HepG2 (cell line): ENCODE data around the gene ISCU. TPM values are rescaled to one million over a fixed set of nuclear protein-coding genes. Genes with fewer than 3 reads are reported as not detected.

Experiments used
- KDM5B ChIP-seq: sonication (generic); formaldehyde crosslinking; IDR thresholded peaks from 2 replicates; pipeline ENCODE4 v1.4.0; 2020; ENCODE audit warnings: missing genetic modification reagents, mild to moderate bottlenecking, borderline replicate concordance
- KLF9 ChIP-seq: IDR thresholded peaks from 2 replicates; pipeline ENCODE4 v1.6.1; 2016; ENCODE audit warnings: low read depth
- MAFF ChIP-seq: IDR thresholded peaks from 2 replicates; pipeline ENCODE4 v1.6.1; 2011; ENCODE audit warnings: low read depth, low read length, improper control_type of control experiment
- MEF2D ChIP-seq: sonication (generic); formaldehyde crosslinking; IDR thresholded peaks from 2 replicates; pipeline ENCODE4 v1.5.1; 2020; ENCODE audit warnings: mild to moderate bottlenecking, missing genetic modification reagents
- NR2C2 ChIP-seq: sonication (generic); formaldehyde crosslinking; IDR thresholded peaks from 2 replicates; pipeline ENCODE4 v1.4.0; 2020; ENCODE audit warnings: missing genetic modification reagents, mild to moderate bottlenecking, moderate library complexity, borderline replicate concordance
- PLRG1 ChIP-seq: fragments of 450-650 bp; conservative IDR thresholded peaks from 2 replicates; pipeline ENCODE4 v1.6.1; 2016
- RFX3 ChIP-seq: IDR thresholded peaks from 2 replicates; pipeline ENCODE4 v1.6.1; 2016; ENCODE audit warnings: missing biosample characterization, missing genetic modification reagents
- SOX13 ChIP-seq, 3 experiments: fragments of 450-650 bp in 1 of 3; sonication (generic) in 1 of 3; formaldehyde crosslinking in 1 of 3; IDR thresholded peaks in 2 of 3; conservative IDR thresholded peaks in 1 of 3; 2 replicates each; pipeline versions ENCODE4 v1.5.0 to v1.6.1; 2016 to 2020; ENCODE audit warnings: antibody characterized with exemption in 1 of 3, mild to moderate bottlenecking in 1 of 3, missing compliant biosample characterization in 1 of 3, missing genetic modification reagents in 1 of 3, moderate library complexity in 1 of 3
- SYNCRIP ChIP-seq: fragments of 200-400 bp; formaldehyde crosslinking; IDR thresholded peaks from 2 replicates; pipeline ENCODE4 v1.6.1; 2018; ENCODE audit warnings: mild to moderate bottlenecking, low read depth, low read length; ENCODE audit not compliant: insufficient read depth
- TOE1 ChIP-seq: sonication (generic); formaldehyde crosslinking; IDR thresholded peaks from 2 replicates; pipeline ENCODE4 v1.4.0; 2020; ENCODE audit warnings: mild to moderate bottlenecking, missing genetic modification reagents
- ZFP62 ChIP-seq: sonication (generic); formaldehyde crosslinking; IDR thresholded peaks from 2 replicates; pipeline ENCODE4 v1.4.0; 2020; ENCODE audit warnings: missing genetic modification reagents
- ZNF136 ChIP-seq: sonication (generic); formaldehyde crosslinking; IDR thresholded peaks from 2 replicates; pipeline ENCODE4 v1.8.1; 2022; ENCODE audit warnings: low read depth, mild to moderate bottlenecking, moderate library complexity, missing genetic modification reagents
- ZNF33A ChIP-seq: sonication (generic); formaldehyde crosslinking; IDR thresholded peaks from 2 replicates; pipeline ENCODE4 v1.5.1; 2020; ENCODE audit warnings: missing genetic modification reagents, mild to moderate bottlenecking, moderate library complexity, borderline replicate concordance
- ZNF383 ChIP-seq: sonication (generic); formaldehyde crosslinking; IDR thresholded peaks from 2 replicates; pipeline ENCODE4 v1.4.0; 2020; ENCODE audit warnings: missing genetic modification reagents, mild to moderate bottlenecking, borderline replicate concordance
- ZNF451 ChIP-seq: sonication (generic); formaldehyde crosslinking; IDR thresholded peaks from 2 replicates; pipeline ENCODE4 v1.5.0; 2020; ENCODE audit warnings: mild to moderate bottlenecking, missing genetic modification reagents
- polyA plus RNA-seq, 8 experiments: library from polyadenylated mRNA; depleted of rRNA in 3 of 8; stranded (reverse) in 7 of 8; unstranded in 1 of 8; fragments of >200 nt; fragmentation: Illumina TruSeq in 4 of 8; extraction: Trizol in 4 of 8; gene quantifications; 2 replicates each; pipeline versions ENCODE4 v1.2.1 to v1.2.3, GENCODE V29; 2011 to 2016; ENCODE audit warnings: low read depth in 4 of 8, missing spikeins in 1 of 8, mixed read lengths in 1 of 8; ENCODE audit not compliant: insufficient read depth in 1 of 8
- total RNA-seq, 5 experiments: library from RNA; depleted of rRNA; stranded (reverse); fragments of >200 nt; fragmentation: Illumina TruSeq; extraction: Trizol; gene quantifications; 2 replicates each; pipeline ENCODE4 v1.2.3, GENCODE V29; 2016; ENCODE audit warnings: low read depth in 1 of 5
- TF ChIP-seq, protein P1 (sequence below): sonication (generic); formaldehyde crosslinking; IDR thresholded peaks from 2 replicates; pipeline ENCODE4 v1.5.1; 2020; ENCODE audit warnings: missing genetic modification reagents, mild to moderate bottlenecking, borderline replicate concordance
- TF ChIP-seq, protein P2 (sequence below): sonication (generic); formaldehyde crosslinking; IDR thresholded peaks from 2 replicates; pipeline ENCODE4 v1.5.1; 2020; ENCODE audit warnings: mild to moderate bottlenecking, missing genetic modification reagents
- TF ChIP-seq, protein P3 (sequence below): sonication (generic); formaldehyde crosslinking; IDR thresholded peaks from 2 replicates; pipeline ENCODE4 v1.4.0; 2020; ENCODE audit warnings: missing genetic modification reagents

ISCU gene
- total and polyA plus RNA-seq, 2 of the 13 experiments (the other 11 are each of a cell fraction or from before 2014, with no cell fraction given) = 94.4 to 107 TPM

GRCh38 chr12:108514973-108515814, 47.2 kb upstream of the ISCU start, which contains the start of gene FICD (continued):
- no peak for TF ChIP-seq KLF9 (CRISPR knock-in tag)
- no peak; the same call in 1 of the 2 replicates for TF ChIP-seq ZNF451
- TF ChIP-seq, protein P1, sequence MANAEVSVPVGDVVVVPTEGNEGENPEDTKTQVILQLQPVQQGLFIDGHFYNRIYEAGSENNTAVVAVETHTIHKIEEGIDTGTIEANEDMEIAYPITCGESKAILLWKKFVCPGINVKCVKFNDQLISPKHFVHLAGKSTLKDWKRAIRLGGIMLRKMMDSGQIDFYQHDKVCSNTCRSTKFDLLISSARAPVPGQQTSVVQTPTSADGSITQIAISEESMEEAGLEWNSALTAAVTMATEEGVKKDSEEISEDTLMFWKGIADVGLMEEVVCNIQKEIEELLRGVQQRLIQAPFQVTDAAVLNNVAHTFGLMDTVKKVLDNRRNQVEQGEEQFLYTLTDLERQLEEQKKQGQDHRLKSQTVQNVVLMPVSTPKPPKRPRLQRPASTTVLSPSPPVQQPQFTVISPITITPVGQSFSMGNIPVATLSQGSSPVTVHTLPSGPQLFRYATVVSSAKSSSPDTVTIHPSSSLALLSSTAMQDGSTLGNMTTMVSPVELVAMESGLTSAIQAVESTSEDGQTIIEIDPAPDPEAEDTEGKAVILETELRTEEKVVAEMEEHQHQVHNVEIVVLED = peak; percentile 83
- TF ChIP-seq, protein P2, sequence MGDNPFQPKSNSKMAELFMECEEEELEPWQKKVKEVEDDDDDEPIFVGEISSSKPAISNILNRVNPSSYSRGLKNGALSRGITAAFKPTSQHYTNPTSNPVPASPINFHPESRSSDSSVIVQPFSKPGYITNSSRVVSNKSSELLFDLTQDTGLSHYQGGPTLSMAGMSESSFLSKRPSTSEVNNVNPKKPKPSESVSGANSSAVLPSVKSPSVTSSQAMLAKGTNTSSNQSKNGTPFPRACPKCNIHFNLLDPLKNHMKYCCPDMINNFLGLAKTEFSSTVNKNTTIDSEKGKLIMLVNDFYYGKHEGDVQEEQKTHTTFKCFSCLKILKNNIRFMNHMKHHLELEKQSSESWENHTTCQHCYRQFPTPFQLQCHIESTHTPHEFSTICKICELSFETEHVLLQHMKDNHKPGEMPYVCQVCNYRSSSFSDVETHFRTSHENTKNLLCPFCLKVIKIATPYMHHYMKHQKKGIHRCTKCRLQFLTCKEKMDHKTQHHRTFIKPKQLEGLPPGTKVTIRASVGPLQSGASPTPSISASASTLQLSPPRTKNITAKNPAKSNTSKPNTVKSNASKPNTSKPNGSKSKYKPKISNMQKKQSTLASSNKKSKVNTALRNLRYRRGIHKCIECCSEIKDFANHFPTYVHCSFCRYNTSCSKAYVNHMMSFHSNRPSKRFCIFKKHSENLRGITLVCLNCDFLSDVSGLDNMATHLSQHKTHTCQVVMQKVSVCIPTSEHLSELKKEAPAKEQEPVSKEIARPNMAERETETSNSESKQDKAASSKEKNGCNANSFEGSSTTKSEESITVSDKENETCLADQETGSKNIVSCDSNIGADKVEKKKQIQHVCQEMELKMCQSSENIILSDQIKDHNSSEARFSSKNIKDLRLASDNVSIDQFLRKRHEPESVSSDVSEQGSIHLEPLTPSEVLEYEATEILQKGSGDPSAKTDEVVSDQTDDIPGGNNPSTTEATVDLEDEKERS (CRISPR knock-in tag) = peak; percentile 55; the same call in 1 of the 2 replicates
- no peak for TF ChIP-seq TOE1 (CRISPR knock-in tag)
- peak; percentile 47; the same call in 1 of the 2 replicates for TF ChIP-seq MEF2D (CRISPR knock-in tag)
- no peak for TF ChIP-seq ZNF33A (CRISPR knock-in tag)
- TF ChIP-seq SYNCRIP = no peak
- TF ChIP-seq SOX13 (IDR thresholded peaks at IDR 0.05) = no peak
- TF ChIP-seq SOX13 (CRISPR knock-in tag; conservative IDR thresholded peaks at IDR 0.05 in 1 of 2, IDR thresholded peaks at IDR 0.05 in 1 of 2) = no peak
- TF ChIP-seq RFX3 = no peak
- TF ChIP-seq, protein P3, sequence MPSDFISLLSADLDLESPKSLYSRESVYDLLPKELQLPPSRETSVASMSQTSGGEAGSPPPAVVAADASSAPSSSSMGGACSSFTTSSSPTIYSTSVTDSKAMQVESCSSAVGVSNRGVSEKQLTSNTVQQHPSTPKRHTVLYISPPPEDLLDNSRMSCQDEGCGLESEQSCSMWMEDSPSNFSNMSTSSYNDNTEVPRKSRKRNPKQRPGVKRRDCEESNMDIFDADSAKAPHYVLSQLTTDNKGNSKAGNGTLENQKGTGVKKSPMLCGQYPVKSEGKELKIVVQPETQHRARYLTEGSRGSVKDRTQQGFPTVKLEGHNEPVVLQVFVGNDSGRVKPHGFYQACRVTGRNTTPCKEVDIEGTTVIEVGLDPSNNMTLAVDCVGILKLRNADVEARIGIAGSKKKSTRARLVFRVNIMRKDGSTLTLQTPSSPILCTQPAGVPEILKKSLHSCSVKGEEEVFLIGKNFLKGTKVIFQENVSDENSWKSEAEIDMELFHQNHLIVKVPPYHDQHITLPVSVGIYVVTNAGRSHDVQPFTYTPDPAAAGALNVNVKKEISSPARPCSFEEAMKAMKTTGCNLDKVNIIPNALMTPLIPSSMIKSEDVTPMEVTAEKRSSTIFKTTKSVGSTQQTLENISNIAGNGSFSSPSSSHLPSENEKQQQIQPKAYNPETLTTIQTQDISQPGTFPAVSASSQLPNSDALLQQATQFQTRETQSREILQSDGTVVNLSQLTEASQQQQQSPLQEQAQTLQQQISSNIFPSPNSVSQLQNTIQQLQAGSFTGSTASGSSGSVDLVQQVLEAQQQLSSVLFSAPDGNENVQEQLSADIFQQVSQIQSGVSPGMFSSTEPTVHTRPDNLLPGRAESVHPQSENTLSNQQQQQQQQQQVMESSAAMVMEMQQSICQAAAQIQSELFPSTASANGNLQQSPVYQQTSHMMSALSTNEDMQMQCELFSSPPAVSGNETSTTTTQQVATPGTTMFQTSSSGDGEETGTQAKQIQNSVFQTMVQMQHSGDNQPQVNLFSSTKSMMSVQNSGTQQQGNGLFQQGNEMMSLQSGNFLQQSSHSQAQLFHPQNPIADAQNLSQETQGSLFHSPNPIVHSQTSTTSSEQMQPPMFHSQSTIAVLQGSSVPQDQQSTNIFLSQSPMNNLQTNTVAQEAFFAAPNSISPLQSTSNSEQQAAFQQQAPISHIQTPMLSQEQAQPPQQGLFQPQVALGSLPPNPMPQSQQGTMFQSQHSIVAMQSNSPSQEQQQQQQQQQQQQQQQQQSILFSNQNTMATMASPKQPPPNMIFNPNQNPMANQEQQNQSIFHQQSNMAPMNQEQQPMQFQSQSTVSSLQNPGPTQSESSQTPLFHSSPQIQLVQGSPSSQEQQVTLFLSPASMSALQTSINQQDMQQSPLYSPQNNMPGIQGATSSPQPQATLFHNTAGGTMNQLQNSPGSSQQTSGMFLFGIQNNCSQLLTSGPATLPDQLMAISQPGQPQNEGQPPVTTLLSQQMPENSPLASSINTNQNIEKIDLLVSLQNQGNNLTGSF = no peak
- TF ChIP-seq ZNF136 (CRISPR knock-in tag) = 0 out of 2 replicates have a peak, but pooled peaks have one; percentile 42
- no peak for TF ChIP-seq ZNF383 (CRISPR knock-in tag)
- peak; percentile 18; the same call in 1 of the 2 replicates for TF ChIP-seq NR2C2 (CRISPR knock-in tag)
- TF ChIP-seq MAFF = no peak
- peak; percentile 15; the same call in 1 of the 2 replicates for TF ChIP-seq KDM5B (CRISPR knock-in tag)
- no peak for TF ChIP-seq PLRG1
- TF ChIP-seq ZFP62 = no peak
